GM19463 (cell line): ENCODE data around the gene KRI1.
A peak's percentile ranks its signal among the peaks of the same experiment; 100 is the strongest.

Experiments used
- ATAC-seq: cut with Tn5 transposase; IDR thresholded peaks from one replicate; pipeline ENCODE4 v1.9.1; 2021; ENCODE audit warnings: mild to moderate bottlenecking, moderate library complexity; ENCODE audit not compliant: unreplicated experiment

KRI1 gene

GRCh38 chr19:10565567-10566407, at the start of gene KRI1:
Gene KRI1 (minus strand): TSS chr19:10566010. CDS start chr19:10565999, 11 bp downstream.
- peak; percentile 41 for ATAC-seq

GRCh38 chr19:10612499-10613119, 46.8 kb upstream of the KRI1 start:
- no peak for ATAC-seq

- no peak for ATAC-seq
These were observed 46.1 kb upstream of the KRI1 start for GRCh38 chr19:10611907-10612306.

- ATAC-seq, result no peak
These were observed 38.7 kb upstream of the KRI1 start for GRCh38 chr19:10604460-10604980.

GRCh38 chr19:10603873-10604459, 38.2 kb upstream of the KRI1 start:
- no peak for ATAC-seq

- ATAC-seq, result peak; percentile 54
These were observed 37.5 kb upstream of the KRI1 start for GRCh38 chr19:10603084-10603872.

DNA sequence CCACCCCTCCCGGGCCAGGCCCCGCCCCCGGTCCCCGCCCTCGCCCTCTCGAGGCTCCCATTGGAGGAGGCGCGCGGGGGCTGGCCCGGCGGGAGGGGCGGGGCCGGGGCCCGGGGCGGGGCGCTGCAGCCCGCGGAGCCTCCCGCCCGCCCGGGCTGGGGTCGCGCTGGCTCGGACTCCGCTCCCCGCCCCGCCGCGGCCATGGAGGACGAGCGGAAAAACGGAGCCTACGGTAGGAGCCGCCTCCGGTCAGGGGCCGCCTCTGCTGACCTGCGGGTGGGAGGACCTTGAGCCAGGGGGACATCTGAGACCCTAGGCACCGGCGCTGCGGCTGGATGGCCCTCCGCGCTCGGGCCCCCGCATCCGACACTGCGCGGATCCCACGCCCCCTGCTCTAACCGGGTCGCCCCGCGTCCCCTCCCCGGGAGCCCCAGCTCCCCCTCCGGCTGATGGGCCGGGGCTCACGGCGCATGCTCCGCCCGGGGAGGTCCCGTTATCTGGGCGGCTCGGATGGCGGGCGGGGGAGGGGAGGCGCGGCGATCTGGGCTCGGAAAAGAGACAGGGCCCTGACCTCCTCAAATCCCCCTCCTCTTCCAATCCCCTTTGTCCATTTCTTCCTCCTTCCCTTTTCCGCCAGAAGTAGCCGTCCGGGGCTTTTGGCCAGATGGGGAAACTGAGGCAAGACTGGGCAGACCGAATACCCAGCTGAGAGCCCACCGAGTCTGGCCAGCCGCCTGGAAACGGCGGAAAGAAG, 36.7 kb upstream of the KRI1 start:
- peak; percentile 52 for ATAC-seq

DNA sequence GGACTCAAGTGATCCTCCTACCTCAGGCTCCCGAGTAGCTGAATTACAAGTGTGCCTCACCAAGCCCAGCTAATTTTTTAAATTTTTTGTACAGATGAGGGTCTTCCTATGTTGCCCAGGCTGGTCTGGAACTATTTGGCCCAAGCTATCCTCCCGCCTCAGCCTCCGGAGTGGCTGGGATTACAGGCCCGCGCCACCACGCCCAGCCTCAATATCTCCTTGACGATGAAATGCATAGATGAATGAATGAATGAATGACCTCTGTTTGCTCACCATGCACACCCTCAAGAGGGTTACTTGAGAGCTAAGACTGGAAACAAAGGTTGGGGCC, 36.2 kb upstream of the KRI1 start:
- no peak for ATAC-seq

DNA sequence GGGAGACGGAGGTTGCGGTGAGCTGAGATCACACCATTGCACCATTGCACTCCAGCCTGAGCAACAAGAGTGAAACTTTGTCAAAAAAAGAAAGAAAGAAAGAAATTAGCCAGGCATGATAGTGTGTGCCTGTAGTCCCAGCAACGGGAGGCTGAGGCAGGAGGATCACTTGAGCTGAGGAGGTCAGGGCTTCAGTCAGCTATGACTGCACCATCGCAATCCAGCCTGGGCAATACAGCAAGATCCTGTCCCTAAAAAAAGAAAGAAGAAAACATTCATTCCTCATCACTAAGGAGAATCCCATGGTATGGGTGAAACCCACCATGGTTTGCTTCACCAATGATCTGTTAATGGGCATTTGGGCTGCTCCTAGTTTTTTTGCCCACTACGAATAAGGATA, 34.3 kb upstream of the KRI1 start:
- no peak for ATAC-seq

GRCh38 chr19:10593820-10594637, 28.2 kb upstream of the KRI1 start:
- ATAC-seq, result peak; percentile 53

GRCh38 chr19:10593148-10593547, 27.3 kb upstream of the KRI1 start:
- ATAC-seq, result no peak

DNA sequence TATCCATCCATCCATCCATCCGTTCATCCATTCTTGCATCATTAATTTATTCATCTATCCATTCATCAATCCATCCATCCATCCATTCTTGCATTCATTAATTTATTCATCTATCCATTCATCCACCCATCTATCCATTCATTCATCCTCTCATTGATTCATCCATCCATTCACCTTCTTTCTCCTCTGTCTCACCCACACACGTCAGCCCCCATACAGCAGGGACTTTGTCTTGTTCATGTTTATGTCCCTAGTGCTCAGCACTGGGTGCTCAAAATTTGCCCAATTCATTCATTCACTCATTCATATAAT, 22.0 kb upstream of the KRI1 start:
- no peak for ATAC-seq

DNA sequence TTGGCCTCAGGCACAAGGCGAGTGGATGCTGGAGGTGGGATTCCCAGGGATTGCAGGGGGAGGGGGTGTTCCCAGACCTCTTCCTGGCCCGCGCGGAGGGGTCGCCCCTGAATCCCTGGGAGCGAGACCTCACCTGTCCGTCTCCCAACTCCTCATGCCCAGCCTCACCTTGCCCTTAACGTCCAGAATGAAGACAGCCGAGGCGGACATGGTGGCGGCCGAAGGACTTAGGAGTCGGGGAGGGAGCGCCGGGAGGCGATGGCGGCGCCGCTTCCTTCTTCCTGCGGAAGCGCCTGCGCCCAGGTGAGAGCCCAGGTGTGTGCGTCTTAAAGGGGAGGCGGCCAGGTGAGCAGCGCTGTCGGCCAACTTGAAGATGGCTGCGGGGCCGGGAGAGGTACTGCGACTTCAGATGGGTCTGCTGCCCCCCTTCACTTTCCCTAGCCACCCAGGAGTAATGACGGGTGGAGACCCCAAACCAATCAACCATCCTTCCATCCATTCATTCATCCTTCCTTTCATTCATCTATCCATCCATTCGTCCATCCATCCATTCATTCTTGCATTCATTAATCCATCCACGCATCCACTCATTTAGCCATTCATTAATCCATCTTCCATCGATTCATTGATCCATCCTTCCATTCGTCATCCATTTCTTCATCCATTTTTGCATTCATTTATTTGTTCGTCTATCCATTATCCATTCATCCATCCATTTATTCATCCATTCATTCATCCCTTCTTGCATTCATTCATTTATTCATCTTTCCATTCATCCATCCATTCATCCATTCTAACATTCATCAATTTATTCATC, 21.4 kb upstream of the KRI1 start, which contains the start of gene AP1M2:
Gene AP1M2, minus strand, starts transcription at position 291 of the 817 bp plus-strand sequence. Its CDS starts 81 bp downstream, at position 210.
- no peak for ATAC-seq

DNA sequence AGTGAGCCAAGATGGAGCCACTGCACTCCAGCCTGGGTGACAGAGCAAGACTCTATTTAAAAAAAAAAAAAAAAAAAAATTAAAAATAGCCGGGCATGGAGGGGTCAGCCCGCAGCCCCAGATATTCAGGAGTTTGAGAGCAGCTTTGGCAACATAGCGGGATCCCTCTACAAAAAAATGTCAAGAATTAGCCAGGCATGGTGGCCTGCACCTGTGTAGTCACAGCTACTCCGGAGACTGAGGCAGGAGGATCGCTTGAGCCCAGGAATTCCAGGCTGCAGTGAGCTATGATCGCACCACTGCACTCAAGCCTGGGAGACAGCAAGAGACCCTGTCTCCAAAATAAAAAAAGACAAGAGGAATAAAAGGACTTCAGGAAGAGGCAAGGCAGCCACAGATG, 20.6 kb upstream of the KRI1 start:
- ATAC-seq, result no peak

GRCh38 chr19:10583036-10583776, 17.4 kb upstream of the KRI1 start:
- no peak for ATAC-seq

- ATAC-seq, result no peak
These were observed 16.3 kb upstream of the KRI1 start for GRCh38 chr19:10582091-10582490.

- no peak for ATAC-seq
These were observed 15.3 kb upstream of the KRI1 start for GRCh38 chr19:10580979-10581631.

- ATAC-seq, result no peak
These were observed 12.1 kb upstream of the KRI1 start for GRCh38 chr19:10577951-10578350.
